Neuron (in vitro differentiated cells): ENCODE measurements around the gene GATAD2A.

ENCODE experiments used
- H2AFZ ChIP-seq: one replicate; pipeline ENCODE4 v1.6.1; 2013; ENCODE audit warnings: low read depth, mild to moderate bottlenecking, inconsistent platforms, low read length, moderate library complexity
- H3K27me3 ChIP-seq: one replicate; pipeline ENCODE4 v1.6.1; 2013; ENCODE audit warnings: low read length; ENCODE audit not compliant: insufficient read depth
- H3K36me3 ChIP-seq: one replicate; pipeline ENCODE4 v1.6.1; 2013; ENCODE audit warnings: low read length; ENCODE audit not compliant: insufficient read depth
- H3K4me1 ChIP-seq: one replicate; pipeline ENCODE4 v1.6.1; 2013; ENCODE audit warnings: low read length; ENCODE audit not compliant: insufficient read depth
- H3K4me3 ChIP-seq: 2 replicates; pipeline ENCODE4 v1.5.1; 2013; ENCODE audit warnings: mild to moderate bottlenecking, low read length, moderate library complexity
- H3K9me3 ChIP-seq: one replicate; pipeline ENCODE4 v1.6.1; 2013; ENCODE audit warnings: low read length

The GATAD2A gene

DNA sequence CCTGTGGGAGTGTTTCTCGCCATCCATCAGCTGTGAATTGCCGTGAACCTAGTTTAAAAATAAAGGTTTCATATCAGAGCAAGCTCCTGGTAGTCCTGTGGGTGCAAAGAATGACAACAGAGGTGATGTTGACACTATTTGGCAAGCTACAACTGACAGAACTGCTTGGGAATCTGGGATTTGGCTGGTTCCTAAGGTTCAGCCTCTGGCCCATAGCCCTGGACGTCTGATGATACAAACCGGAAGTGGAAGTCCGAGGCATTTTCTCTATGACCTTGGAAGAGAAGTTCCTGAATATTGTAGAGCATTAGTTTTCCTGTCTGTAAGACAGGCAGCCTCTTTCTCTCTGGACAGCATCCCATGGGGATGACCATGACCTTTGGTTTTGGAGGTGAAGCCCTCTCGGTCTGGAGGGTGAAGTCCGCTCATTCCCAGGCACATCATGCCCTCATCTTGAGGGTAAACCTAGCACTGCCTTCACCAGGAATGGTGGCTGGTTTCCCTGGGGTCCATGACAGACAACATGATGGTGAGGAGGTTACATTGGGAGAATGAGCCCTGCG, 29.1 kb downstream of the GATAD2A start:
- Histone ChIP-seq H3K4me3 (no peak overlapping the region), H3K9me3 (peaks cover 2% of the 10 kb centered on the region), H3K4me1 (no peaks in the 10 kb centered on the region), H2AFZ (no peak overlapping the region), H3K27me3 (no peaks in the 10 kb centered on the region), H3K36me3 (peaks cover 33% of the 10 kb centered on the region)

GRCh38 chr19:19436137-19436691, 30.7 kb downstream of the GATAD2A start:
- Histone ChIP-seq H3K36me3 (peaks cover 23% of the 10 kb centered on the region), H3K27me3 (no peaks in the 10 kb centered on the region), H2AFZ (no peak overlapping the region), H3K4me1 (no peaks in the 10 kb centered on the region), H3K4me3 (no peak overlapping the region), H3K9me3 (peaks cover 2% of the 10 kb centered on the region)

GRCh38 chr19:19438366-19439175, 33.1 kb downstream of the GATAD2A start:
- peaks cover 2% of the 10 kb centered on the region for H3K9me3 ChIP-seq
- no peaks in the 10 kb centered on the region for H3K27me3 ChIP-seq
- no peaks in the 10 kb centered on the region for H3K4me1 ChIP-seq
- H2AFZ ChIP-seq: no peak overlapping the region
- no peak overlapping the region for H3K4me3 ChIP-seq
- H3K36me3 ChIP-seq: peaks cover 21% of the 10 kb centered on the region

DNA sequence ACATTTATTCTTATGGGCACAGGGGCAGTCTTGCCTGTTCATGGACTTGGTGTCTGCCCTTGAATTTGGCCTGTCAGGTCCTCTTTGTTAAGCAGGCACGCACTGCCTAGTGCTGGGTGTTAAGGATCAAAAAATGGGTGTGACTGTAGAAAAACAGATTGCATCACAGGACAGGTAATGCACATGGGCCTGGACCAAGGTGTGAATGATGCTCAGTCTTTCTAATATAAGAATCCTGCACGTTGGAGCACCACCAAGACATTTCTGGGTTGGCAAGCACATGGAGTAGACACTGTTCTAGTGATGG, 33.7 kb downstream of the GATAD2A start:
- Histone ChIP-seq H2AFZ (no peak overlapping the region), H3K9me3 (peaks cover 2% of the 10 kb centered on the region), H3K36me3 (peaks cover 26% of the 10 kb centered on the region), H3K27me3 (no peaks in the 10 kb centered on the region), H3K4me3 (no peak overlapping the region), H3K4me1 (no peaks in the 10 kb centered on the region)

GRCh38 chr19:19443283-19443682, 37.8 kb downstream of the GATAD2A start:
- Histone ChIP-seq H3K9me3 (peaks cover 2% of the 10 kb centered on the region), H3K4me3 (no peak overlapping the region), H3K36me3 (peaks cover 14% of the 10 kb centered on the region), H3K4me1 (no peaks in the 10 kb centered on the region), H3K27me3 (no peaks in the 10 kb centered on the region), H2AFZ (no peak overlapping the region)

DNA sequence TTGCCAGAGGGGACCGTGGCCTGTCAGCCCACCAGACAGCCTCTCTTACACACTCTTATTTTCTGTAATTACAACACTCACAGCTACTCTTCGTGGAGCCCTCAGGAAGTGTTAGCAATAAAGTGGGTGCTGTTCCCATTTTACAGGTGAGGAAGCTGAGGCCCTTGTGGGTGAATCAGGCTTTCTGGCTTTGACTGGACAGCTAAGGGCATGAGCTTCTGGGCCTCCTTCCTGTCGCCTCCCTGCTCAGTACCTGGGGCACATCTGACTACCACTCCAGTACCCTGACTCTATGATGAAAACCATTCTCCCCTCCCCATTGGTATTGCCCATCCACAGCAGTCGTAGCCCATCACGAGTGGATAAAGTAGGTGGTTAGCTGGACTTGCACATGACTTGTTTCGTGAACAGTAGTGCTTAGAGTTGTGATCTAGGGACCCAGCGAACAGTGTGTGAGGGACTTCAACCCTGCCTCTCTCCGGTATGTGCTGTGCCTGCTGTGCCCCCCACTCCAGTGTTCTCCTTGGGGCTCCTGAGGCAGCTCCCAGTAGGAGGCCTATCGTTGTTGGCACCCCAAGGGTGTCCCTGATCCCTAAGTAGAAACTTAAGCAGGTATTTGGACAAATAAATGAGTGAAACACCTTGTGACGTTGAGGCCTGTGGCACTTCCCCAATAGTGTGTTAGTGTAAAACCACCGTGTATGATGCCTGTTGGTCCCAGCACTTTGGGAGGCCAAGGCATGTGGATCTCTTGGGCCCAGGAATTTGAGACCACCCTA, 38.6 kb downstream of the GATAD2A start:
- no peak overlapping the region for H2AFZ ChIP-seq
- no peaks in the 10 kb centered on the region for H3K27me3 ChIP-seq
- no peak overlapping the region for H3K4me3 ChIP-seq
- peaks cover 11% of the 10 kb centered on the region for H3K36me3 ChIP-seq
- H3K9me3 ChIP-seq: no peaks in the 10 kb centered on the region
- H3K4me1 ChIP-seq: no peaks in the 10 kb centered on the region

- Histone ChIP-seq H3K4me3 (no peak overlapping the region), H3K36me3 (peaks cover 8% of the 10 kb centered on the region), H3K9me3 (no peaks in the 10 kb centered on the region), H3K4me1 (no peaks in the 10 kb centered on the region), H3K27me3 (no peaks in the 10 kb centered on the region), H2AFZ (no peak overlapping the region)
Observed at GRCh38 chr19:19444681-19445155, 39.2 kb downstream of the GATAD2A start.

- Histone ChIP-seq H2AFZ (no peak overlapping the region), H3K36me3 (peaks cover 8% of the 10 kb centered on the region), H3K4me1 (no peaks in the 10 kb centered on the region), H3K4me3 (no peak overlapping the region), H3K27me3 (no peaks in the 10 kb centered on the region), H3K9me3 (peaks cover 2% of the 10 kb centered on the region)
Observed at GRCh38 chr19:19445288-19445687, 39.8 kb downstream of the GATAD2A start.

GRCh38 chr19:19445911-19446361, 40.5 kb downstream of the GATAD2A start:
- H2AFZ ChIP-seq: no peak overlapping the region
- peaks cover 2% of the 10 kb centered on the region for H3K9me3 ChIP-seq

GRCh38 chr19:19446655-19447437, 41.4 kb downstream of the GATAD2A start:
- no peak overlapping the region for H3K4me3 ChIP-seq
- no peaks in the 10 kb centered on the region for H3K27me3 ChIP-seq
- H3K4me1 ChIP-seq: no peaks in the 10 kb centered on the region
- peaks cover 8% of the 10 kb centered on the region for H3K36me3 ChIP-seq
- H3K9me3 ChIP-seq: peaks cover 2% of the 10 kb centered on the region
- H2AFZ ChIP-seq: no peak overlapping the region

More at GRCh38 chr19:19445911-19446361, 40.5 kb downstream of the GATAD2A start:
- Histone ChIP-seq H3K4me3 (no peak overlapping the region), H3K4me1 (no peaks in the 10 kb centered on the region), H3K36me3 (peaks cover 8% of the 10 kb centered on the region), H3K27me3 (no peaks in the 10 kb centered on the region)

DNA sequence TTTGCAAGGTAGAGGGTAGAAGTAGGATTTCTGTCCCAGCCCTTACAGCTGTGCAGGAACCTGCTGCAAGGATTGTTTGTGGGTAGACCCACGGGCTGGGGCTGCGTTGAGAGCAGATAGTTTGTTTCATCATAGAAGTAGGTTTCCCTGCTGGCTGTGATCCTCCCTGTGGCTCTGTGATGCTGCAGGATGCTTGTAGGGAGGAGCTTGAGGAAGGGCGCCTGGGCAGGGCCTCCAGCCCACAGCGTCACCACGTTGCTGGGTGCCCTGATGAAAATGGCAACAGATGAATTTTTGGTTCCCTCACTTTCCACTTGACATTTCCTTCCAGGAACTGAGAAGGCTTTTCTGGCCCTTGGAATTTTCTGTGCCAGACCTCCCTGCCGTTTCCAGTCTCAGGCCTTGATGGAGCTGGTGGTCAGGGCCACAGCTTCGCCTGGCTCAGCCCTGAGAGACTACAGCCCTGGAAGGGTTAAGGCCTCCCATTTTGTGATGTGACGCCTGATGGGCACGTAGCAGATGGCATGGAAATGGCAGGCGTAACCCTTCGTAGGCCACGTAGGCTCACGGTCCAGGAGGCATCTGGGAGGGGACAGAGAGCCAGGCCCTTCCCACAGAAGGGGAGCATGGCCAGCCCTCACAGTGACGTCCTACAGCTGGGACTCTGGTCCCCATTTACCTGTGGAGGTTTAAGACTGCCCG, 42.2 kb downstream of the GATAD2A start:
- Histone ChIP-seq H3K9me3 (peaks cover 2% of the 10 kb centered on the region), H2AFZ (no peak overlapping the region), H3K36me3 (peaks cover 8% of the 10 kb centered on the region), H3K4me3 (no peak overlapping the region), H3K27me3 (no peaks in the 10 kb centered on the region), H3K4me1 (no peaks in the 10 kb centered on the region)

DNA sequence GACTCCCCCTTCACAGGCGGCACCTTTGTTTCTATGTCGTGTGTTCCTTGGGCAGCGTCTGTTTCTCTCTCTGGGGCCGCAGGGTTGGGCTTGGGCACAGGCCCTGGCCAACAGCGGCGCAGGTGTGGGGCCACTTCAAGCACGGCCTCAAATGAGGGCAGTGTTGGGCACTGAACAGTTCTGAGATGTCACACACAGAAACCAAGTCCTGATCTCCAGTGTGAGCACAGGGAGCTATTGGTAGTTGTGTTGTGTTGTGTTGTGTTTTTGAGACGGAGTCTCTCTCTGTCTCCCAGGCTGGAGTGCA, 42.7 kb downstream of the GATAD2A start:
- H3K36me3 ChIP-seq: peaks cover 8% of the 10 kb centered on the region
- no peaks in the 10 kb centered on the region for H3K4me1 ChIP-seq
- H3K4me3 ChIP-seq: no peak overlapping the region
- H3K9me3 ChIP-seq: peaks cover 2% of the 10 kb centered on the region
- no peaks in the 10 kb centered on the region for H3K27me3 ChIP-seq
- no peak overlapping the region for H2AFZ ChIP-seq
